ENCODE results near the gene ILDR2. TPM values are rescaled to one million over a fixed set of nuclear protein-coding genes. Genes with fewer than 3 reads are reported as not detected.

The ILDR2 gene
- total RNA-seq, 1 donor, result 0.43 TPM

DNA sequence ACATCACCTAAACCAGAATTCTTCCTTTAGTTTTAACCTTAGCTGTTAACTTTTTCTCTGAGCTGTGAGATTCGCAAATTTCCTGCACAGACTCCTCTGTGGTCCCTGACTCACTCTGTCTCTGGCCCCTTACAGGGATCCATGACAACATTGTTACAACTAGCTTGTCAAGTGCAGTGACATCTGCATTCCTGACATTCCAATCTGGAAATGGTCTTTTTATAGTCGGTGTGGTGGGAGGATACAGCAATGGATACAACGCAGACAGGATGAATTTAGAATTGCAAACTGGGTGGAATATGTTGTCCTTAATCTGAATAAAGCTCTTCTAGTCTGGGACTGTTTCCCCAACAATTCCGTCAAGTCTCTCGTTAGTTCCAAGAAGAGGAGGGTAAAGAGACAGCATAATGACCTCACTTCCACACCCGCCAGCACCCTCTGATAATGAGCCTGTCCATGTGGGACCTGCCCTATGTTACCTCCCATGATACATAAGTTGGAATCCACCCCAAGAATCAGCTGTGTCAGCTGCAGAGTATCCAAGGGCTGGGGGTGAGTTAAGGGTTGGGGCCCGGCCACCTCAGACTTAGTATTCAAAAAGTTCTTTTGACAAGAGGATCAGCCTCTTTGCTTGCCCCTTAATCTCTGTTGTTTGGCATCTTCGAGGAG is 49.4 kb downstream of the ILDR2 start:
- no peak for TF ChIP-seq CTCF (IDR thresholded peaks at IDR 0.05; ENCODE audit: insufficient read depth, low read depth, low read length)
- H3K4me3 ChIP-seq (ENCODE audit: low read depth, low read length), result no peak overlapping the region
- DNase-seq (ENCODE audit: low read depth), result no peak

- no peak for TF ChIP-seq CTCF (IDR thresholded peaks at IDR 0.05; ENCODE audit: insufficient read depth, low read depth, low read length)
- DNase-seq (ENCODE audit: low read depth), result no peak
- H3K4me3 ChIP-seq (ENCODE audit: low read depth, low read length), result no peak overlapping the region
Observed at GRCh38 chr1:166924823-166925541, 50.4 kb downstream of the ILDR2 start.

- DNase-seq (ENCODE audit: low read depth), result no peak
- no peak overlapping the region for H3K4me3 ChIP-seq (ENCODE audit: low read depth, low read length)
- TF ChIP-seq CTCF (IDR thresholded peaks at IDR 0.05; ENCODE audit: insufficient read depth, low read depth, low read length), result no peak
Observed at GRCh38 chr1:166920561-166921475, 54.5 kb downstream of the ILDR2 start.

DNA sequence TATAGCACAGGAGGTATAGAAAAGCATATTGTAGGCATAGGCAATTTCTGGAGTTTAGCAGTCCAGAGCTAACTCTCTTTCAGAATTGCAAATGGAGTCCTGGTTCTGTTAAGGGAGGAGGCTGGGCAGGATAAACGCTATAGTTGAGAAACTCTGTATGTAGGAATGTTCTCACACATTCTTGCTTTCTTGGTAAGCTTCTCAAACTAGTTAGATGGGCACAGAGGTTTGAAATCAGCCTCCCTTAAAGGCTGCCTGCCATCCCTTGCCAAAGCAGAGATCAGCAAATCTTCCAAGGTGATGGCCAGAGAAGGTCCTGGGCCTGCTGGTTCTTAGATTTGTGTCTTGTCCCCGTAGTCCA is 56.4 kb downstream of the ILDR2 start:
- no peak for DNase-seq (ENCODE audit: low read depth)
- no peak overlapping the region for H3K4me3 ChIP-seq (ENCODE audit: low read depth, low read length)

GRCh38 chr1:166918088-166918955 is 57.0 kb downstream of the ILDR2 start:
- TF ChIP-seq CTCF (IDR thresholded peaks at IDR 0.05; ENCODE audit: insufficient read depth, low read depth, low read length), result no peak
- H3K4me3 ChIP-seq (ENCODE audit: low read depth, low read length), result no peak overlapping the region
- DNase-seq (ENCODE audit: low read depth), result no peak

More for the DNA sequence above, 56.4 kb downstream of the ILDR2 start:
- no peak for TF ChIP-seq CTCF (IDR thresholded peaks at IDR 0.05; ENCODE audit: insufficient read depth, low read depth, low read length)

- DNase-seq (ENCODE audit: low read depth), result no peak
- TF ChIP-seq CTCF (IDR thresholded peaks at IDR 0.05; ENCODE audit: insufficient read depth, low read depth, low read length), result no peak
- no peak overlapping the region for H3K4me3 ChIP-seq (ENCODE audit: low read depth, low read length)
Observed at GRCh38 chr1:166915941-166916340, 59.4 kb downstream of the ILDR2 start.

Measured in fibroblast of villous mesenchyme (primary cell).